Activated naive CD8-positive, alpha-beta T cell treated with anti-CD3 and anti-CD28 coated beads, Interleukin-2, amount 10 ng/mL, durations not matched to agents 7 days and 5 days (primary cell): ENCODE data around the gene DBH. TPM values are rescaled to one million over a fixed set of nuclear protein-coding genes. Genes with fewer than 3 reads are reported as not detected.

ENCODE experiments used
- ATAC-seq: fragments of 150-1000 bp; cut with Tn5 transposase; one replicate; pipeline ENCODE4 v1.10.0; 2021; ENCODE audit warnings: low read depth, moderate library complexity
- POLR2A ChIA-PET: fragments of 350-600 bp; sonication (Branson Sonifier 250); formaldehyde crosslinking; loops from one replicate; lab custom pipeline; 2021; ENCODE audit warnings: antibody characterized with exemption; lab: Charles Lee
- DNase-seq: peaks from one replicate; pipeline ENCODE4 v3.0.0; 2021
- H3K27ac Mint-ChIP-seq: one replicate; pipeline ENCODE4 v1.8.0; 2022; ENCODE audit warnings: mild to moderate bottlenecking, mixed read lengths
- H3K27me3 Mint-ChIP-seq: one replicate; pipeline ENCODE4 v1.8.0; 2022; ENCODE audit warnings: mild to moderate bottlenecking, moderate library complexity, mixed read lengths
- H3K36me3 Mint-ChIP-seq: one replicate; pipeline ENCODE4 v1.8.0; 2021; ENCODE audit warnings: mild to moderate bottlenecking, mixed read lengths
- H3K4me1 Mint-ChIP-seq: one replicate; pipeline ENCODE4 v1.8.0; 2021; ENCODE audit warnings: mixed read lengths
- H3K4me3 Mint-ChIP-seq: one replicate; pipeline ENCODE4 v1.8.0; 2022; ENCODE audit warnings: mild to moderate bottlenecking, moderate library complexity, mixed read lengths
- H3K9me3 Mint-ChIP-seq: one replicate; pipeline ENCODE4 v1.8.0; 2021; ENCODE audit warnings: mixed read lengths
- total RNA-seq, 2 experiments: library from RNA; stranded (reverse); gene quantifications; one replicate each; pipeline ENCODE4 v1.2.3, GENCODE V29; 2021

Gene DBH
- total RNA-seq, 2 experiments from 2014 or later = not detected

GRCh38 chr9:133607976-133608375 lies 28.2 kb upstream of the DBH start:
- no peaks in the 10 kb centered on the region for H3K36me3 Mint-ChIP-seq
- ATAC-seq = no peak
- no peaks in the 10 kb centered on the region for H3K9me3 Mint-ChIP-seq
- no peak overlapping the region for H3K4me3 Mint-ChIP-seq
- peaks cover 6% of the 10 kb centered on the region for H3K4me1 Mint-ChIP-seq
- H3K27ac Mint-ChIP-seq = no peak overlapping the region
- no peak for DNase-seq
- POLR2A ChIA-PET = no interaction called here
- H3K27me3 Mint-ChIP-seq = peaks cover 43% of the 10 kb centered on the region

- no peak overlapping the region for H3K4me3 Mint-ChIP-seq
- ATAC-seq = no peak
- no peaks in the 10 kb centered on the region for H3K9me3 Mint-ChIP-seq
- peaks cover 6% of the 10 kb centered on the region for H3K4me1 Mint-ChIP-seq
- H3K27me3 Mint-ChIP-seq = peaks cover 47% of the 10 kb centered on the region
- no peak overlapping the region for H3K27ac Mint-ChIP-seq
- H3K36me3 Mint-ChIP-seq = no peaks in the 10 kb centered on the region
- POLR2A ChIA-PET = no interaction called here
- no peak for DNase-seq
Measured at GRCh38 chr9:133608382-133608781, 27.8 kb upstream of the DBH start.

GRCh38 chr9:133608889-133609288 lies 27.3 kb upstream of the DBH start:
- H3K36me3 Mint-ChIP-seq = no peaks in the 10 kb centered on the region

GRCh38 chr9:133609311-133610098 lies 26.7 kb upstream of the DBH start, which contains the start of gene FAM163B:
Gene FAM163B, minus strand, starts transcription at chr9:133609389. Its CDS starts 29,166 bp downstream, at chr9:133580223.
- H3K36me3 Mint-ChIP-seq = no peaks in the 10 kb centered on the region
- no peak within 1 kb of the TSS for H3K4me3 Mint-ChIP-seq
- H3K27ac Mint-ChIP-seq = no peak within 1 kb of the TSS
- H3K27me3 Mint-ChIP-seq = peaks cover 48% of the 10 kb centered on the region
- H3K4me1 Mint-ChIP-seq = peaks cover 4% of the 10 kb centered on the region
- POLR2A ChIA-PET = no interaction called here
- peak; percentile 80 for DNase-seq
- H3K9me3 Mint-ChIP-seq = no peaks in the 10 kb centered on the region
- ATAC-seq = peak; percentile 57

More at GRCh38 chr9:133608889-133609288, 27.3 kb upstream of the DBH start:
- Mint-ChIP-seq H3K27ac (no peak overlapping the region), H3K4me1 (peaks cover 6% of the 10 kb centered on the region), H3K9me3 (no peaks in the 10 kb centered on the region), H3K27me3 (peaks cover 50% of the 10 kb centered on the region), H3K4me3 (no peak overlapping the region)
- no peak for ATAC-seq
- POLR2A ChIA-PET = no interaction called here
- DNase-seq = no peak

GRCh38 chr9:133610845-133611244 lies 25.3 kb upstream of the DBH start:
- no peaks in the 10 kb centered on the region for H3K4me1 Mint-ChIP-seq
- POLR2A ChIA-PET = no interaction called here
- no peak overlapping the region for H3K27ac Mint-ChIP-seq
- H3K4me3 Mint-ChIP-seq = no peak overlapping the region
- DNase-seq (no peak), ATAC-seq (no peak)
- peaks cover 54% of the 10 kb centered on the region for H3K27me3 Mint-ChIP-seq
- no peaks in the 10 kb centered on the region for H3K36me3 Mint-ChIP-seq
- no peaks in the 10 kb centered on the region for H3K9me3 Mint-ChIP-seq

- Mint-ChIP-seq H3K9me3 (no peaks in the 10 kb centered on the region), H3K4me3 (no peak overlapping the region), H3K36me3 (no peaks in the 10 kb centered on the region), H3K4me1 (no peaks in the 10 kb centered on the region), H3K27me3 (peaks cover 55% of the 10 kb centered on the region), H3K27ac (no peak overlapping the region)
- ATAC-seq = no peak
- no peak for DNase-seq
- POLR2A ChIA-PET = no interaction called here
Measured at GRCh38 chr9:133612051-133612450, 24.1 kb upstream of the DBH start.

- POLR2A ChIA-PET = no interaction called here
- no peak overlapping the region for H3K27ac Mint-ChIP-seq
- H3K9me3 Mint-ChIP-seq = no peaks in the 10 kb centered on the region
- no peak for ATAC-seq
- H3K4me3 Mint-ChIP-seq = no peak overlapping the region
- H3K4me1 Mint-ChIP-seq = peaks cover 2% of the 10 kb centered on the region
- no peaks in the 10 kb centered on the region for H3K36me3 Mint-ChIP-seq
- H3K27me3 Mint-ChIP-seq = peaks cover 51% of the 10 kb centered on the region
- DNase-seq = no peak
Measured at GRCh38 chr9:133612816-133613215, 23.3 kb upstream of the DBH start.

GRCh38 chr9:133613432-133613831 lies 22.7 kb upstream of the DBH start:
- H3K4me1 Mint-ChIP-seq = peaks cover 2% of the 10 kb centered on the region
- no peaks in the 10 kb centered on the region for H3K9me3 Mint-ChIP-seq
- H3K36me3 Mint-ChIP-seq = no peaks in the 10 kb centered on the region
- H3K4me3 Mint-ChIP-seq = no peak overlapping the region
- DNase-seq = no peak
- no peak for ATAC-seq
- POLR2A ChIA-PET = no interaction called here
- H3K27ac Mint-ChIP-seq = no peak overlapping the region
- peaks cover 50% of the 10 kb centered on the region for H3K27me3 Mint-ChIP-seq

- Mint-ChIP-seq H3K4me3 (no peak overlapping the region), H3K27ac (no peak overlapping the region), H3K27me3 (peaks cover 52% of the 10 kb centered on the region), H3K9me3 (no peaks in the 10 kb centered on the region), H3K36me3 (no peaks in the 10 kb centered on the region), H3K4me1 (peaks cover 5% of the 10 kb centered on the region)
- POLR2A ChIA-PET = no interaction called here
- DNase-seq (no peak), ATAC-seq (no peak)
Measured at GRCh38 chr9:133614056-133614455, 22.1 kb upstream of the DBH start.

GRCh38 chr9:133614678-133615077 lies 21.5 kb upstream of the DBH start:
- H3K27me3 Mint-ChIP-seq = peaks cover 49% of the 10 kb centered on the region
- no peaks in the 10 kb centered on the region for H3K36me3 Mint-ChIP-seq
- no peak overlapping the region for H3K27ac Mint-ChIP-seq
- H3K4me3 Mint-ChIP-seq = no peak overlapping the region
- no peaks in the 10 kb centered on the region for H3K9me3 Mint-ChIP-seq
- H3K4me1 Mint-ChIP-seq = peaks cover 9% of the 10 kb centered on the region
- POLR2A ChIA-PET = no interaction called here
- ATAC-seq (no peak), DNase-seq (no peak)

GRCh38 chr9:133615186-133615585 lies 21.0 kb upstream of the DBH start:
- ATAC-seq (no peak), DNase-seq (no peak)
- Mint-ChIP-seq H3K27me3 (peaks cover 45% of the 10 kb centered on the region), H3K4me3 (no peak overlapping the region), H3K4me1 (peaks cover 14% of the 10 kb centered on the region), H3K36me3 (no peaks in the 10 kb centered on the region), H3K27ac (no peak overlapping the region), H3K9me3 (no peaks in the 10 kb centered on the region)
- POLR2A ChIA-PET = no interaction called here

- no peak overlapping the region for H3K27ac Mint-ChIP-seq
- DNase-seq (no peak), ATAC-seq (no peak)
- H3K27me3 Mint-ChIP-seq = peaks cover 40% of the 10 kb centered on the region
- H3K36me3 Mint-ChIP-seq = no peaks in the 10 kb centered on the region
- POLR2A ChIA-PET = no interaction called here
- H3K9me3 Mint-ChIP-seq = no peaks in the 10 kb centered on the region
- no peak overlapping the region for H3K4me3 Mint-ChIP-seq
- peaks cover 17% of the 10 kb centered on the region for H3K4me1 Mint-ChIP-seq
Measured at GRCh38 chr9:133615606-133616188, 20.5 kb upstream of the DBH start.

- Mint-ChIP-seq H3K27me3 (peaks cover 29% of the 10 kb centered on the region), H3K36me3 (peaks cover 2% of the 10 kb centered on the region), H3K4me3 (no peak overlapping the region), H3K4me1 (peaks cover 25% of the 10 kb centered on the region), H3K27ac (no peak overlapping the region), H3K9me3 (peaks cover under 1% of the 10 kb centered on the region)
- ATAC-seq (no peak), DNase-seq (no peak)
- POLR2A ChIA-PET = no interaction called here
Measured at GRCh38 chr9:133616643-133617405, 19.3 kb upstream of the DBH start.
